Fibroblast of the aortic adventitia (primary cell): ENCODE data around the gene MZT2B. TPM values are rescaled to one million over a fixed set of nuclear protein-coding genes. Genes with fewer than 3 reads are reported as not detected.
"Not testable (repeated sequence)": the region's sequence is repeated elsewhere in the genome, so short reads cannot be mapped to it uniquely, and the experiment has no call there.

Experiments
- DNase-seq: peaks from one replicate; pipeline ENCODE4 v3.0.0-alpha.2; 2010; ENCODE audit warnings: low read depth
- H3K4me3 ChIP-seq: 2 replicates; pipeline ENCODE4 v1.5.1; 2011; ENCODE audit warnings: low read depth, mild to moderate bottlenecking, control low read depth, low read length, moderate library complexity
- CTCF ChIP-seq: IDR thresholded peaks from 2 replicates; pipeline ENCODE4 v1.5.1; 2011; ENCODE audit warnings: mild to moderate bottlenecking, low read length, control low read depth, inconsistent platforms; ENCODE audit not compliant: insufficient read depth
- total RNA-seq: library from RNA; depleted of rRNA; stranded (reverse); fragments of >200 nt; gene quantifications from 2 replicates; pipeline ENCODE4 v1.2.3, GENCODE V29; 2012; ENCODE audit warnings: low replicate concordance

Gene MZT2B
- total RNA-seq, 1 donor = 90.5 TPM

DNA sequence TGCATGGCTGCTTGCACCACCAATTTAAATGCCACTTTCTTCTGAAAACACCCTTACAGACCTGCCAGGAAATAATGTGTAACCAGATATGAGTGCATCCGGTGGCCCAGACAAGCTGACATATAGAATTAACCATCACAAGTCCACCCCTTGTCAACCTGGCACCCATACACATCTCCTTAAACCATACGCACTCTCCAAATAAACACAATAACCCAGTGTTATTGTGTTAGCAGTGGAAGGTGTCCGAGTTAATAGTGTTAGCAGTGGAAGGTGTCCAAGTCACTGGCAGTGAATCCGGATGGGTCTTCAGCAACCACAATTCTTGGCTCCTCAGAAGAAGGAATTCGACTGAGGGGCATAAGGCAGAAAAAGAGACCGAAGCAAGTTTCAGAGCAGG lies 33.5 kb upstream of the MZT2B start:
- not testable (repeated sequence) for DNase-seq, H3K4me3 ChIP-seq

- DNase-seq = no peak
- no peak overlapping the region for H3K4me3 ChIP-seq
- no peak for TF ChIP-seq CTCF
These were observed 31.6 kb upstream of the MZT2B start for GRCh38 chr2:130150181-130151144.

- not testable (repeated sequence) for DNase-seq, H3K4me3 ChIP-seq
These were observed 30.9 kb upstream of the MZT2B start for GRCh38 chr2:130151145-130151512.

DNA sequence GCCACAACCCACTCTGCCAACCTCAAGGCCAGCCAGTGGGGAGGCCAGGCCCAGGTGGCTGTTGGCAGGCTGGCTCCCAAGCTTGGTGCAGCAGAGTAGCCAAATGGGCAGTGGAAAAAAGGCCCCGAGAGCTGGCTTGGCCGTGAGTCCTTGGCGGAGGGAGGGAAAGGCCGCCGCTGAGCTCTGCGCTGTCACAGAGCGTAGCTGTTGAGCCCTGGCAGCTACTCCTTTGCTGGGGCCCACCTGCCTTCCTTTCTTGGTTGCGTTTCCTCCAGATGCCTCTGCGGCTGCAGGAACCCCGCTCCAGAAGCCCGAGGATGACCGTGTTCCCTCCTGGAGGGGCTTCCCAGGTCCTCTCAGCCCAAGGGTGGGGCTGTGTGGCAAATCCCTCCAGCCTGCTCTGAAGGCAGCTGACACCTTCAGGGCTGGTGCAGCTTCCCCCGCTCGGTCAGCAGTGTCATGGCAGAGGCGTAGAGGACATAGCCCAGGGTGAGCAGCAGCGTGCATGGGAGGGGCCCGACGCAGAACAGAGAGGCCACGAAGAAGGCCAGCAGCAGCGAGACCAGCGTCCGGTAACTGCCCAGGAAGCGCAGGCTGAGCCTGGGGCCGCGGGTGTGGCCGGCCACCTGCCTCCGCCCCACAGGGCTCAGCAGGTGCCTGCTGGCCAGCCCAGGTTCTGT lies 29.8 kb upstream of the MZT2B start:
- DNase-seq, H3K4me3 ChIP-seq: not testable (repeated sequence)

- no peak overlapping the region for H3K4me3 ChIP-seq
- no peak for DNase-seq
- TF ChIP-seq CTCF = no peak
These were observed 29.1 kb upstream of the MZT2B start for GRCh38 chr2:130152816-130153595.

DNA sequence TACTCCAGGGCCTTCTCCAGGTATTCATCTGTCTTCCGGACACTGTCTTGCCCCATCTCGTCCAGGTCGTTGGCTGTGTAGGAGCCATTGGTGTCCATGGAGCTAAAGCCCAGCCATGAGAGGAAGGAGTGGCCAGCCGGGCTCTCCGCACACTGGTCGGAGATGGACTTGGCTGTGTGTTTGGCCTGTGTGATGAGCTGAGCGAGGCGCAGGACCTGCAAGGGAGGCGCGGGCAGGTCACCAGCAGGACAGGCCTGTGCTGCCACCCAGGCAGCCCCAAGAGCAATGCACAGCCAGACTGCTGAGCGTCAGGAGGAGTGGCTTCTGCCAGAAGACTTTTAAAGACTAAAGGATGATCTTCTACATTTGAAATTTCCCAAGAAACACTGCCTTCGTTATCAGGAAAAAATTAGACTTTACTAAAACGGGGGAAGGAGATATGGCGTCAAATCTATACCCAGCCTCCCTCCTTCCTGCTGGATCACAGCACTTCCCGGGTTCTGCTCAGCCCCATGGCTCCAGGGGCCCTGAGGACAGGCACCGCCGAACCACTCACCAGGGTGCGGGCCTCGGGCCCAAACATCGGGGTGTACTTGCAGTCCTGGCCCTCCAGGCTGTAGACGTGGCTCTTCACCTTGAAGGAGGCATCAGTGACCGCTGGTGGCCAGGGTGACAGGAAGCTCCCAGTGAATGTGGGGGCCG lies 28.2 kb upstream of the MZT2B start:
- H3K4me3 ChIP-seq, DNase-seq: not testable (repeated sequence)

DNA sequence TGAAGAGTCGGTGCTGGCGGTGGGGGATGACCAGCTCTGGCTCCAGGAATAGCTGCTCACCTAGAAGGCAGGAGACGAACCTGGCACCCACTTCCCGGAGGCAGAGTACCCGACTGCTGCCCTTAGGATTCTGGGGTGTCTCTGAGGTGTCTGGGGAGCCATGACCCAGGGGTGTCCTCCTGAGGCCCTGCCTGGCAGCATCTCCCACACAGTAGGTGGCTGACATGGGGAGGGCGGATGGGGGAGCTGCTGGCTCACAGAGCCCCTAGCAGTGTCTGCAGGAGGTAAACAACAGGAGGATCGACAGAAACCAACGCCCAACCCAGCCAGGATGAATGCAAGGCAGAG lies 27.7 kb upstream of the MZT2B start:
- H3K4me3 ChIP-seq, DNase-seq: not testable (repeated sequence)

DNA sequence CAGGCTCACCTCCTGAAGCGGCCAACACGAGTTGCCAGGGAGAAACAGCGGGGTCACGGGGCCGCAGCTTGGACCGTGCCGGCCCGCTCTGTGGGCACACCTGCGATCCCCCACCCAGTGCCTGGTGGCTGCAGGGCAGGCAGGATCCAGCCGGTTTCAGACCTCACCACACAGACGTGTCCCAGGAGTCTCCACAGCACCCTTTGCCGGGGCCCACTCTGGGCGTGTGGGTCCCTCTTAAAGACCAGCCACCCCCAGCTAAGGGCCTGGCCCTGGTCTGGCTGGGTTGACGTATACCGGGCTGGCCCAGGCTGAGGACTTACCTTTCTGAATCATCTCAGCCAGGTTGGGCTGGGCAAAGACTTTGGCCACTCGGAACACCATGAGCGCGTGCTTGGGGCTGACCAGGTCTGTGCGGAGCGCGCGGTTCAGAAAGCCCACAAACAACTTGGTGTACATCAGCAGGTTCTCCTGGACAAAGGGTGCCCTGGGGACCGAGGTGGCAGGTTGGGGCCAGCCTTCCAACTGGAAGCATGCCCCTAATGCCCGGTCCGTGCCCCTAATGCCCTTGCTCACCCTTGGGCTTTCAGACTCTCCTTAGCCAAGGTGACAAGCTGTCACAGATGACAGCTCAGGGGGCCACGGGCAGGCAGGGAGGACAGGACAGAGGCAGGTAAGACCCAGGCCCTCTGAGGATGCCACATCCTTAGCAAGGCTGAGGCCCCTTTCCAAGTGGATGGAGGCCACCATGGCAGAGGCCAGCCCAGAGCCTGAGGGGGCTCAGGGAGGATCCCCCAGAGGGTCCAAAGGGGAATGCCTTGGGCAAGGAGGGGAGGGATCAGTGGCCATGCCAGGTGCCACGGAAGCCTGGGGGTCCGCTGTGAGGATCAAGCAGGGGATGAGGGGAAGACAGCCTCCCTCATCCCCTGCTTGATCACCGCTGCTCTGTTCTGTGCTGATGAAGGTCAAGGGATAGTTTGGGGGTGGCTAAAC lies 27.0 kb upstream of the MZT2B start:
- DNase-seq = no peak
- H3K4me3 ChIP-seq = no peak overlapping the region
- no peak for TF ChIP-seq CTCF
